AG04449 (cell line): ENCODE data around the gene PDE8A.

Experiments used
- CTCF ChIA-PET: fragments of 350-600 bp; formaldehyde crosslinking; extraction: SDS; loops from one replicate; lab custom pipeline; 2021; ENCODE audit warnings: antibody characterized with exemption; lab: Yijun Ruan, JAX
- POLR2A ChIA-PET: fragments of 400-600, 350-600 bp; formaldehyde crosslinking; extraction: SDS; loops from one replicate; lab custom pipeline; 2020; ENCODE audit warnings: antibody characterized with exemption, inconsistent platforms; lab: Yijun Ruan, JAX
- DNase-seq: peaks from one replicate; pipeline ENCODE4 v3.0.0-alpha.2; 2010; ENCODE audit warnings: low read depth, low spot score
- H3K4me3 ChIP-seq: 2 replicates; pipeline ENCODE4 v1.5.1; 2011; ENCODE audit warnings: low read depth, mild to moderate bottlenecking, control low read depth, low read length
- CTCF ChIP-seq: IDR thresholded peaks from one replicate; pipeline ENCODE4 v1.5.1; 2011; ENCODE audit warnings: mild to moderate bottlenecking, moderate library complexity, low read length, control low read depth, inconsistent platforms; ENCODE audit not compliant: insufficient read depth; ENCODE audit errors: missing control alignments

The PDE8A gene

GRCh38 chr15:85157344-85157743, 175.7 kb downstream of the PDE8A start:
- POLR2A ChIA-PET = no interaction called here
- no peak for DNase-seq
- CTCF ChIA-PET = no interaction called here
- H3K4me3 ChIP-seq = no peak overlapping the region
- TF ChIP-seq CTCF = no peak

GRCh38 chr15:85162237-85162636, 180.6 kb downstream of the PDE8A start:
- ChIA-PET CTCF (no interaction called here), POLR2A (no interaction called here)
- no peak overlapping the region for H3K4me3 ChIP-seq
- DNase-seq = no peak
- no peak for TF ChIP-seq CTCF

- H3K4me3 ChIP-seq = no peak overlapping the region
- CTCF ChIA-PET = no interaction called here
- no peak for TF ChIP-seq CTCF
- no peak for DNase-seq
- POLR2A ChIA-PET = no interaction called here
Measured at GRCh38 chr15:85164841-85165466, 183.3 kb downstream of the PDE8A start.

- POLR2A ChIA-PET = no interaction called here
- TF ChIP-seq CTCF = no peak
- CTCF ChIA-PET = no interaction called here
- DNase-seq = no peak
- no peak overlapping the region for H3K4me3 ChIP-seq
Measured at GRCh38 chr15:85167568-85167967, 185.9 kb downstream of the PDE8A start.

GRCh38 chr15:85168642-85169173, 187.1 kb downstream of the PDE8A start:
- POLR2A ChIA-PET = no interaction called here
- CTCF ChIA-PET = interaction anchor here (0.7 to 1.4 kb wide), 10 partner anchors 8 to 580 kb away, joined by 3 to 4 read pairs (median 3); no protein-coding TSS in a partner anchor
- peak; percentile 24 for TF ChIP-seq CTCF
- DNase-seq = no peak
- no peak overlapping the region; the same call in 1 of the 2 replicates for H3K4me3 ChIP-seq

GRCh38 chr15:85171736-85172135, 190.1 kb downstream of the PDE8A start:
- TF ChIP-seq CTCF = no peak
- ChIA-PET CTCF (no interaction called here), POLR2A (no interaction called here)

More at GRCh38 chr15:85171736-85172135, 190.1 kb downstream of the PDE8A start:
- H3K4me3 ChIP-seq = no peak overlapping the region
- DNase-seq = no peak
